ENCODE measurements around the gene COL18A1. TPM values are rescaled to one million over a fixed set of nuclear protein-coding genes. Genes with fewer than 3 reads are reported as not detected.

COL18A1 gene
- polyA plus RNA-seq, 2 of the 4 experiments (the other 2 are of a cell fraction), result 17.3 to 88.4 TPM

- TF ChIP-seq RNF2 (IDR thresholded peaks at IDR 0.05; ENCODE audit: borderline replicate concordance, low read depth), result no peak
- no peak for TF ChIP-seq FOSB (CRISPR knock-in tag; IDR thresholded peaks at IDR 0.05)
- DNase-seq (ENCODE audit: low read depth in 1 of 2, low spot score in 1 of 2) (no peak), FAIRE-seq (no peak), ATAC-seq (no peak)
- POLR2A ChIA-PET, result no interaction called here
- Histone ChIP-seq H3K4me2 (no peak overlapping the region; the same call in 2 of the 3 replicates), H3K9me3 (no peaks in the 10 kb centered on the region), H3K4me1 (peaks cover 11% of the 10 kb centered on the region; the same call in 2 of the 3 replicates), H3K4me3 (no peak overlapping the region), H3K27ac (no peak overlapping the region)
- 95% methylated on average over 4 of the region's 24 CpGs for WGBS (ENCODE audit: missing lambda C conversion rate)
- CTCF ChIA-PET, result interaction anchor here (0.8 to 1.2 kb wide), 2 partner anchors 57 to 399 kb away, joined by 3 to 4 read pairs; no protein-coding TSS in a partner anchor
Observed at GRCh38 chr21:45539796-45540600, 135.0 kb downstream of the COL18A1 start.

- WGBS (ENCODE audit: missing lambda C conversion rate), result 80% methylated on average over 6 of the region's 10 CpGs
- FAIRE-seq (no peak), DNase-seq (ENCODE audit: low read depth in 1 of 2, low spot score in 1 of 2) (no peak), ATAC-seq (no peak)
- ChIA-PET POLR2A (no interaction called here), CTCF (interaction anchor here (1.2 kb wide), 1 partner anchor 57 kb away, joined by 4 read pairs; no protein-coding TSS in a partner anchor)
- Histone ChIP-seq H3K4me3 (no peak overlapping the region), H3K9me3 (no peaks in the 10 kb centered on the region), H3K4me2 (peak overlapping the region; percentile 99), H3K4me1 (peaks cover 11% of the 10 kb centered on the region; the same call in 2 of the 3 replicates), H3K27ac (no peak overlapping the region; a peak in 1 of 6 replicates)
- no peak for TF ChIP-seq HOXA7 (CRISPR knock-in tag; IDR thresholded peaks at IDR 0.05)
- TF ChIP-seq NPAS2 (CRISPR knock-in tag; IDR thresholded peaks at IDR 0.05; ENCODE audit: borderline replicate concordance), result no peak
- no peak for TF ChIP-seq PBX3 (IDR thresholded peaks at IDR 0.05)
- TF ChIP-seq, protein P1, sequence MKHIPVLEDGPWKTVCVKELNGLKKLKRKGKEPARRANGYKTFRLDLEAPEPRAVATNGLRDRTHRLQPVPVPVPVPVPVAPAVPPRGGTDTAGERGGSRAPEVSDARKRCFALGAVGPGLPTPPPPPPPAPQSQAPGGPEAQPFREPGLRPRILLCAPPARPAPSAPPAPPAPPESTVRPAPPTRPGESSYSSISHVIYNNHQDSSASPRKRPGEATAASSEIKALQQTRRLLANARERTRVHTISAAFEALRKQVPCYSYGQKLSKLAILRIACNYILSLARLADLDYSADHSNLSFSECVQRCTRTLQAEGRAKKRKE (CRISPR knock-in tag; IDR thresholded peaks at IDR 0.05; ENCODE audit: low read depth), result no peak
- TF ChIP-seq HDAC2 (IDR thresholded peaks at IDR 0.05), result no peak
- TF ChIP-seq MAFK (IDR thresholded peaks at IDR 0.05; ENCODE audit: partially characterized antibody), result no peak
- no peak for TF ChIP-seq POLR2AphosphoS2 (conservative IDR thresholded peaks at IDR 0.05; ENCODE audit: low read length)
- no peak for TF ChIP-seq EP300 (IDR thresholded peaks at IDR 0.05)
Observed at GRCh38 chr21:45540601-45540970, 135.6 kb downstream of the COL18A1 start.

DNA sequence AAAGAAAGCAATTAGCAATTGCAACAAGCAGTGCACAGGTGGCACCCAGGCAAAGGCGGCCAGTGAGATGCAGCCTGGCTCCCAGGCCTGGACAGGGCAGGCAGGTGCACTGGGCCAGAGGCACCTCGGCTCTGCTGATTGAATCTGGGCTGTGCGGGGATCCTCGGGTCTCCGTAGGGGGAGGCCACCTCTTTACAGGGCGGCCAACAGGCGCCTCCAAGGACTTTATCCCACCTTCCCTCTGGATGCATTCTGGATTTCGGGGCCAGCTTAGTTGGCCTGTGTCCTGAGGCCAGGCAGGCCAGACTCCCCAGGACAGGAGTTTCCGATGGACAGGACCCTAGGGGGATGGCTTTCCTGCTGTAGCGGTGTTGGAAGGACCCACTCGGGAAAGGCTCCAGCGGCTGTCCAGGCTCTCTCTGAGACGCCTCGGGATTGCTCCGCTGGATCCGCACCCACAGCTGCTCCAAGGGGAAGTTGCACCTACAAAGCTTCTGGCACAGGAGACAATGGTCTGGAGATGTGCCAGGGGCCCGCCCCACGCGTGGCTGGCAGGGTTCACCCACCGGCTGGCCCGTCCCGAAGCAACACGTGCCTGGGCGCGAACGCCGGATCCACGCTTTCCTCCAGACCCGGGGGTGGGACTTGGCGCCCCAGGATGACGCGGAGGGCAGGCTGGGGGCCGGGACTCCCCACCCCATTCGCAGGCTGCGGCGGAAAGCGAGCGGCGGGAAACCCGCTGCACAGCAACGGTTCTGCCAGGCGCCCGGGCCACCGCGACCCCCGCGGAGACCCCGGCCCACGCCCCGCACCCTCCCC is 136.5 kb downstream of the COL18A1 start:
- Histone ChIP-seq H3K4me1 (peaks cover 11% of the 10 kb centered on the region; the same call in 2 of the 3 replicates), H3K27ac (peak overlapping the region; percentile 90 to 98), H3K4me2 (peak overlapping the region; percentile 99), H3K9me3 (no peaks in the 10 kb centered on the region), H3K4me3 (peak overlapping the region; percentile 71)
- DNase-seq (ENCODE audit: low read depth in 1 of 2, low spot score in 1 of 2) (peak; percentile 52 to 80), ATAC-seq (peak; percentile 72 to 83), FAIRE-seq (no peak)
- CTCF ChIA-PET, result interaction anchor here (1.0 kb wide), 1 partner anchor 14 kb away, joined by 4 read pairs; no protein-coding TSS in a partner anchor
- POLR2A ChIA-PET, result no interaction called here
- 32% methylated on average over 7 of the region's 50 CpGs for WGBS (ENCODE audit: missing lambda C conversion rate)
- TF ChIP-seq HEYL (CRISPR knock-in tag; IDR thresholded peaks at IDR 0.05) (no peak), EHMT2 (IDR thresholded peaks at IDR 0.05; ENCODE audit: low read depth) (no peak), FOXS1 (CRISPR knock-in tag; IDR thresholded peaks at IDR 0.05) (no peak), CHD2 (IDR thresholded peaks at IDR 0.05; ENCODE audit: low read length, partially characterized antibody) (no peak), HOXB5 (CRISPR knock-in tag; IDR thresholded peaks at IDR 0.05) (no peak), POLR2A (IDR thresholded peaks at IDR 0.05; ENCODE audit: low read length) (peak; percentile 41; the same call in 1 of the 2 replicates), CHD4 (IDR thresholded peaks at IDR 0.05; ENCODE audit: borderline replicate concordance) (no peak), HOXA7 (CRISPR knock-in tag; IDR thresholded peaks at IDR 0.05) (no peak), ZC3H11A (IDR thresholded peaks at IDR 0.05) (no peak), SREBF2 (IDR thresholded peaks at IDR 0.05) (no peak), RARB (CRISPR knock-in tag; IDR thresholded peaks at IDR 0.05) (no peak), EHF (CRISPR knock-in tag; IDR thresholded peaks at IDR 0.05) (no peak), MYC (IDR thresholded peaks at IDR 0.05; ENCODE audit: borderline replicate concordance, low read length) (peak; percentile 87), MAX (IDR thresholded peaks at IDR 0.05) (peak; percentile 95), ESRRA (IDR thresholded peaks at IDR 0.05; ENCODE audit: borderline replicate concordance, low read length) (no peak), RAD21 (conservative IDR thresholded peaks at IDR 0.05 in 1 of 2, IDR thresholded peaks at IDR 0.05 in 1 of 2) (no peak), HMGXB4 (CRISPR knock-in tag; IDR thresholded peaks at IDR 0.05; ENCODE audit: borderline replicate concordance) (no peak), MAFK (IDR thresholded peaks at IDR 0.05; ENCODE audit: partially characterized antibody) (no peak)
- TF ChIP-seq, protein P2, sequence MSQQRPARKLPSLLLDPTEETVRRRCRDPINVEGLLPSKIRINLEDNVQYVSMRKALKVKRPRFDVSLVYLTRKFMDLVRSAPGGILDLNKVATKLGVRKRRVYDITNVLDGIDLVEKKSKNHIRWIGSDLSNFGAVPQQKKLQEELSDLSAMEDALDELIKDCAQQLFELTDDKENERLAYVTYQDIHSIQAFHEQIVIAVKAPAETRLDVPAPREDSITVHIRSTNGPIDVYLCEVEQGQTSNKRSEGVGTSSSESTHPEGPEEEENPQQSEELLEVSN (IDR thresholded peaks at IDR 0.05; ENCODE audit: borderline replicate concordance, low read depth), result peak; percentile 65; the same call in 1 of the 2 replicates

Data from A549 (cell line).